HG03103 (cell line): ENCODE data around the gene ISCU.
"Not testable (repeated sequence)": the region's sequence is repeated elsewhere in the genome, so short reads cannot be mapped to it uniquely, and the experiment has no call there.

Experiments used
- ATAC-seq: cut with Tn5 transposase; IDR thresholded peaks from one replicate; pipeline ENCODE4 v1.9.1; 2021; ENCODE audit warnings: low read depth; ENCODE audit not compliant: unreplicated experiment

ISCU gene

DNA sequence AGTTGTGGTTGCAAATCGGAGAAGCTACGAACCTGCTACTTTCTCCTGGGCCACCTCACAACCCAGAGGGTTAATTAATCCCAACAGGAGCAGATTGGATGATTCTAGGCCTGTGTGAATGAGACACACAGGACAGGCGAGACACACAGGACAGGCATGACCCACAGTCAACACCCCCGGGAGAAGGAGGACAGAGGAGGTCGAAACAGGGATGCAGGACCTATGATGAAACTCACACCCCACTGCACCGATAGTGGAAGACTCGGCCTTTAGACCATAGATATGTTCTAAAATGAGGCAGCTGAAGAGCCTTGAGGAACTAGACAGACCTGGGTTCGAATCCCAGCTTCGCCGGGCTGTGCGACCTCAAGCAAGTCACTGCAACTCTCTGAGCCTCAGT, 23.9 kb downstream of the ISCU start:
- no peak for ATAC-seq

DNA sequence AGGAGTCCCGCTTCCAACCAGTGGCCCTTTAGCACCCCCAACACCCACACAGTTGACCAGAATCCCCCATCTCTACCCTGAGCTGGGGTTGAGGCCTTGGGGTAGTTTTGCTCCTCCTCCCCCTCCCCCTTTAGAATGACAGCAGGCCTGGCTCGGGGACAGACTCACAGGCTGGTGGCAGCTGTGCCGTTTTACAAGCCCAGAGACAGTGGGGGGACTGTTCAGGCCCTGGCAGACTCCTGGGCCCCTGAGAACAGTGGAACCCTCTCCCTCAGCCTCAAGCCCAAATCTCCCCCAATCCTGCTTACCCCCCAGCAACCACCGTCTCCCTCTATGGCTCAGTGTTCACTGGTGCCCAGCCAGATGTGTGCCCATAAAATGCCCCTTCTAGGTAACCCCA, 25.4 kb downstream of the ISCU start:
- ATAC-seq = no peak

DNA sequence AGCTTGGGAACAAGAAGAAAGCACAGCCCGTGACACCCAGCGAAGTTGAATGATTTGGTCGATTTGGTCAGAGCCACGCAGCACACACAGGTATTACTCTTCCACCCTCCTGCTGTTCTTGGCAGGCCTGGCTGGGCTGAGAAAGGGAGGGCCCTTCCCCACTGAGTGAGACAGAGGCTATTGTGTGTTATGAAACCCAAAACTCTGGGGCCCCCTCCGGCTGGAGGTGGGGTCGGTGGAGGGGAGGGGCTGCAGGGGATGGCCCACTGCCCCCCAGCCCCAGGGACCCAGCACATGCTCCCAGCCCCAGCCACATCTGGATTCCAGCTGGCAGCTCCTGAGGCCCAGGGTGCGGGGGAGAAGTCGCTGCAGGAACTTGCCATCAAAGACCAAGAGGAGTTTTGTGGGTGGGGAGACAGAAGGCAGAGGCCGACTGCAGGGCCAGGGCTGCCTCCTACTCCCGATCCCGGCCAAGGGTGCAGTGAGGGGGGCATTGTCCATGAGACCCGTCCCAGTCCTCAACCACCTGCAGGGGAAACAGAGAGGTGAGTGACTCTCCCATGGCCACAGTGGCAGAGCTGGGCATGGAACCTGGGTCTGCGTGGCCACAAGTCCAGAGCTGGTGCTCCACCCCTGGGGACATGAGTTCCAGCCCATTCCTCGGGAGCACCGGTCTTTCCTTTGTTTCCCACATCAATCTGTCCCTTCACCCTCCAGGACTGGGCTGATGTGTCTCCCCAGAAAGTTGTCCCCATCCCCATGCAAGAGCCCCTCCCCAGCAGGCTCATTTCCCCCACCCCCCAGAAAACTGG, 26.8 kb downstream of the ISCU start:
- no peak for ATAC-seq

DNA sequence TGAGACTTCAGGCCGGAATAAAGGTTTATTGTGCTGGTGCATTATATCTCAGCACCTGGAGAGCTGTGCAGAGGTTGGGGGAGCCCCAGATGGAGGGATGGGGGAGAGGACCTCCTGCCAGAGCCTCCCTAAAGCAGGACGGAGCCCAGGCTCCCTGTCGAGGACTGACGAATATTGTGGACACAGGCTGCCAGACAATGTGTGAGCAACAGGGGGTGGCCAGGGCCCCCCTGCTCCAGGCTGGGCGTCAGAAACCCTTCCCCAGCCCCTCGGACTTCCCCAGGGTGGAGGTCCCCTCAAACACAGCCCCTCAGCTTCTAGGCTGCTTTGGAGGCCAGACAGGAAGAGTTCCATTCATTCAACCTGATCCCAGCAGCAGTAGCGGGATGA, 27.4 kb downstream of the ISCU start:
- ATAC-seq = no peak

DNA sequence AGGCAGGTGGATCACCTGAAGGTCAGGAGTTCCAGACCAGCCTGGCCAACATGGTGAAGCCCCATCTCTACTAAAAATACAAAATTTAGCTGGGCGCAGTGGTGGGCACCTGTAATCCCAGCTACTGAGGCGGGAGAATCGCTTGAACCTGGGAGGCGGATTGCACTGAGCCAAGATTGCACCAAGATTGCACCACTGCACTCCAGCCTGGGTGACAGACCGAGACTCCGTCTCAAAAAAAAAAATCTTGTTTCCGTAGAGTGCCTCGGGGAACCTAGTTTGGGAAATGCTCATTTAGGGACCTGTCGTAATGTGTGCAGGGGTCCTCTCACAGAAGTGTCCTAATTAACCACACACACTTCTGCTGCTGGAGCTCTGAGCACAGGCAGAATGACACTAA, 28.1 kb downstream of the ISCU start:
- ATAC-seq = not testable (repeated sequence)

DNA sequence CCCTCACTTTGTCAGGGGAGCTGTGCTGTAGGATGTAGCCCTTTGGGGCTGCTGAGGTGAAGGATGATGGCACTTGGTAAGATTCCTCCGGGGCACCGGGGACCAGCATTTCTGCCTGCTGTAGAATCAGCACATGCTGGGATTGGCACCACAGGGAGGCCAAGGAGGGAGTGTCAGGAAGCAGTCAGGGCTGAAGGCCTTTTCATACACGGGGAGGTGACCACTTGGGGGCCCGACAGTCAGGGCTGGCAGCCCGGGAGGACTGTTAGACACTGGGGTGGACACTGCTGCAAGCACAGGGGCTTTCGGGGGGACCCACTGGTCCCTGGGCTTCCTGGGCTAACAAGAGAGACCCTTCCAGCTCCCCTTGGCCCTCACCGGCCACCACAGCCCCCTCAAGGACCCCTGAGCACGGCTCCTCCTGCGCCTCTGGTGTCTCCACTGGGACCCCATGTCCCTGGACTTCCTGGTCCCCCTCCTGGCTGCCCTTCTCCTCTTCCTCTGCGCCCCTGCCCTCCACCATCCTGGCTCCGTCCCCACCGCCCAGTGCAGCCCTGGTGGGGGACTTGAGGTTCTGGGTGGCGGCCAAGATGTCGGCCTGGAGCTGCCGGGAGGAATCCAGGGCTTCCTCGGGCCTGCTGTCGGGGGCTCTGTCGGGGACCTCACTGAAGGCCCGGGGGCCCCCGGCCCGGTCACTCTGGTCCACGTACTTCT, 29.0 kb downstream of the ISCU start:
- ATAC-seq = no peak

DNA sequence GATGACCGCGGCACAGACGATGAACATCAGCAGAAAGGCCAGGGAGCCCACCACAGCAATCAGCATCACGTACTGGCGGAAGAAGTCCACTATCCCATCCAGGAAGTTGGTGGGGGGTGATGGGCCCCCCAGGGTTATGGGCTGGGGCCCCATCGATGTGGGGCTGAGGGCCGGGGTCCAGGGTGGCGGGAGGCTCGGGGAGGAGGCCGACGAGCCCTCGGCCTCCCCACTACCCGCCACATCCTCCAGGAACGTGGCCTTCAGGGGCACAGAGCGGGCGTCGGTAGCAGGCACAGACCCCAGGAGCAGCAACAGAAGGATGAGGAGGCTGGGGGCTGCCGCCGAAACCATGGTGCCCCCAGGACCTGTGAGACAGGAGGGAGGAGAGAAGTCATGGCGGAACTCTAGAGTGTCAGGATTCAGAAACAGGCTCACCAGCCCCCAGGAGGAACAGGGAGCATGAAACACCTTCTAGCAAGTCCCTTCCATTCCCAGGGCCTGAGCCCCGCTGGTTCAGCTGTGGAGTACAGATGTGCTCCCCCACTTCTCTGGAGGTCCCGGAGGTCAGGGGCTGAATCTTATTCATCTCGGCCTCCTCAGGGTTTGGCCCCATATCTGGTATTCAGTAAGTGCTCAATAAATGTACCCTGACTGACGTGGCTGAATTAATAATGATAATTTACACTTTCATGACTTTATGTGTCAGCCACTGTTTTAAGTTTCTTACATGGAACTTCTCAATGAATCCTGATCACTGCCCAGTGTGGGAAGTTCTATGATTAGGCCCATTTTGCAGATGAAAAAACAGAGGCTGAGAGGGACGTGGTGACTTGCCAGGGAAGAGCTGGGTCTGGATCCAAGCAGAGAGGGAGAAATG, 29.9 kb downstream of the ISCU start:
- ATAC-seq = no peak

DNA sequence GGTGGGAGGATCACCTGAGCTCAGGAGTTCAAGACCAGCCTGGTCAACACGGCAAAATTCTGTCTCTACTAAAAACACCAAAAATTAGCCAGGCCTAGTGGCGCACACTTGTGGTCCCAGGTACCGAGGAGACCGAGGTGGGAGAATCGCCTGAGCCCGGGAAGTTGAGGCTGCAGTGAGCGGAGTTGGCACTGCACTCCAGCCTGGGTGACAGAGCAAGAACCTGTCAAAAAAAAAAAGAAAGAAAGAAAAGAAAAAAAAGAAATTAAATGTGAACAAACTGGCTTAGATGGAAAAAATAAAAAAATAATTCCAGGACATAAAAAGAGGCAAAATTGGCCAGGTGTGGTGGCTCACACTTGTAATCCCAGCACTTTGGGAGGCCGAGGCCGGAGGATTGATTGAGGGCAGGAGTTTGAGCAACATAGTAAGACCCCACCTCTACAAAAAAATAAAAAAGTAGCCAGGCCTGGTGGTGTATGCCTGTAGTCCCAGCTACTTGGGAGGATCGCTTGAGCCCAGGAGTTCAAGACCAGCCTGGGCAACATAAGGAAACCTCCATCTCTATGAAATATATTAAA, 32.0 kb downstream of the ISCU start:
- ATAC-seq = no peak

DNA sequence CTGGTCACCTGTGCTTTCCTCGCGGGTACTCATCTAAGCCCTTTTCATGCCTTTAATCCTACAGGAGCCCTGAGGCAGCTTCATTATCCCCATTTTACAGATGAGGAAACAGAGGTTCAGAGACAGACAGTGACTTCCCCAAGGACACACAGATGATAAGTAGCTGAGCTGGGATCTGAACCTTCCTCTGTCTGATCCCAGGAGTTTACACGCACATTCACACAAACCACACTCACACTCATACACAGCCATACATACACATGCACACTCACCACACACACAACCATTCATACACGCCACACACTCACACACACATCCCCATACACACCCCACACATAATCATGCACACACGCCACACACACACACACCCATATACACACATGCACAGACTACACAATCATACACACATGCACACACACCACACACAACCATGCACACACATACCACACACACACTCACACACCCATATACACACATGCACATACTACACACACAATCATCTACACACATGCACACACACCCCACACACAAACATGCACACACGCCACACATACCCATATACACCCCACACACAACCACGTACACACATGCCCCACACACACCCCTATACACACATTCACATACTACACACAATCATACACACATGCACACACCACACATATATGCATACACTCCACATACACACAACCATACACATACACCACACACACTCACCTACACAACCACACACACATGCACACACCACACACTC, 32.7 kb downstream of the ISCU start:
- ATAC-seq = no peak

DNA sequence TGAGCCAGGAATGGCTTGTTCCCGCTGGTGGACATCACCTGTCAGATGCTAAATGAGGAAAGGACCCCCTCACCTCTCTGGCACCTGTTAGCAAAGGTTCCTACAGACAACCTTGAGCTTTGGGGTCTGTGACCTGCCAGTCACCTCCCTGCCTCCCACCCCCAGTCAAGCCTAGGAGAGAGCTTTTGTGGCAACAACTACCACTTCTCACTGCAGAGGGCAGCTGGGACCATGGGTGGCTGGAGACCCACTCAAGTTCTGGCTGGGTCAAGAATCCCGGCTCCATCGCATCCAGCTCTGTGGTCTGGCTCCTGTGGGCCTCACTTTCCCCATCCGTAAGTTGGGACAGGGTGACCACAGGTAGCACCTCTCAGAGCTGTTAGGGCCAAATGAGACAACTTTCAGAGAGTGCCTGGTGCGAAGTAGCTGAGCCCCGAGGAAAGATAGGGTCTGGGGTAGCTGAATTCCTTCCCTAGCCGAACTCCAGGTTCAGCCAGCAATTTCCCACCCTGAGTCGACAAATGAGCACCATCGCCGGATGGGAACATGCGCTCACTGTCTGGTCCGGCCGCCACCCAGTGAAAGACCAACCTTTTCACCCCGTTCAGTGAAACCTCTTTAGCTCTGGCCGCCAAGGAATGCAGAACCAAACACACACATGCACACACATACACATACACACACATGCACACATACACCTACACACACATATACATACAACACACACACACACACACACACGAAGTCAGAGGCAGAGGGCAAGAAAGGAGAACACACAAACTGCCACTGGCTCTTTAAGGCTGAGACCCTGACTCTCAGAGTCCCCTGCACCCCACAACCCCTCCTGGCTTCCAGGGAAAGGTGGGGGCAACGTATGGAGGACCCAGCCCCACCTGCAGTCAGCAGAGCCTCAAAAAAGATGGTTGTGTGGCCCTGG, 33.6 kb downstream of the ISCU start:
- ATAC-seq = no peak

DNA sequence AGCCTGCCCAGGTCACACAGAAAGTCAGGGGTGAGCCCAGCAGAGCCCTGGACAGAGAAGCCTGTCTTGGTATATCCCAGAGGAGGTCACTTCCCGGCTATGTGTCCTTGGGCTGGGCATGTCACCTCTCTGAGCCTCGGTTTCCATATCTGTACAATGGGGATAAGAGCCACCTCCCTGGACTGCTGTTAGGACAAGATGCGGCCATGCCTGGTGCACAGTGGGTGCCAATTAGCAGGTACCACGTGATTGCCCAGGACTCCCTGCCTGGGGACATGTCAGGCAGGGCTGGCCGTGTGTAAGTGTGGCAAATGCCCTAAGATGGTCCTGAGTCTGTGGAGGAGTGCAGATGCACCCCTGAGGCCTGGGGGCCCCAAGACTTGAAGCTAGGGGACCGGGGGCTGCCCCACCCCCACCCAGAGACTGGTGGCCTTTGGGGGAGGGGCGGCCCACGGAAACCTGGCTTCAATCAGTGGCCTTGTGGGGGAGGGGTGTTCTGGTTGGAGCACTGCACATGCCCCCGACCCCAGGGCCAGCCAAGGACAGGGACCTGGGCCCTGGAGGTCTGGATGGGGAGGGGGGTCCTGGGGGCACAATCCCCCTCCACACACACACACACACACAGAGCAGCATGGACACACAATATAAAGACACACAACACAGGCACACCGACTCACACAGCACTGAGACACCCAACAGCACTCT, 34.6 kb downstream of the ISCU start:
- no peak for ATAC-seq

DNA sequence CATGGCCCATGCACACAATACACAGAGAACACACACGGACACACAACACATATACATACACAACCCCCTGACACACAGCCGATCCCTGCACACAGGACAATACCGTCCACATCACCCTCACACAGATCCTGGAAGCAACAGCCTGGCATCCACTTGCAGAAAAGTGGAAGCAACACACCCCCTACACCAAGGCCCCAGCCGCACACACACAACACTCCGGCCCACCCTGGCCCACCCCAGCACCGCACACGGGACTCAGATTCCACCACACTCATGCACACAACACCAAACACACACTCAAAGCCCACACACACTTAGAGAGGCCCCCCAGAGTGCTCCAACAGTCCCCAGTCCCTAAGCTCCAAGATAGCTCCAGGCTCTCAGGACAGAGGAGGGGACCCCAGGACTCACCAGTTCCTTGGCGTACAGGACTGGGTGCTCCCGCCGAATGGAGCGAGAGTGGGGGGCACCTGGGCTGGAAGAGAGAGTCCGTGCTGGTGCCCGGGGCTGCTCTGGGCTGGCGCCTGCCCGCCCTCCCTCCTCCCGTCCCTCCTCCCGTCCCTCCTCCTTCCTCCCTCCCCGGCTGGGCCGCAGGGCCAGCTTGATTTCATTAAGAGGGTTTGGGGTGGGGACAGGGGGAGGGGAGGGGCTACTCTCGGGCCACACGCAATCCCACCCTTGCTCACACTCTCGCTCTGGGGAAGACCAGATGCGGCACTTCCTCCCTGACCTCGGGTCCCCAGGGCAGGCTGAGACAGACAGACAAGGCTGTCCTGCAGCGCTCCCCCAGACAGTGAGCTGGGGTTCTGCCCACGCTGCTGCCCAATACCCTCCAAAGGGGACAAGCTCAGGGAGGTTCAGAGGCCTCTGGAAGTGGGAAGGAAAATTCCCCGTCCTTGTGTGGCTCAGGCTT, 35.4 kb downstream of the ISCU start, which contains the start of gene TMEM119:
Gene TMEM119 (minus strand): TSS at position 526 of the 913 bp plus-strand sequence. CDS start 5,701 bp downstream, outside the sequence.
- no peak for ATAC-seq

DNA sequence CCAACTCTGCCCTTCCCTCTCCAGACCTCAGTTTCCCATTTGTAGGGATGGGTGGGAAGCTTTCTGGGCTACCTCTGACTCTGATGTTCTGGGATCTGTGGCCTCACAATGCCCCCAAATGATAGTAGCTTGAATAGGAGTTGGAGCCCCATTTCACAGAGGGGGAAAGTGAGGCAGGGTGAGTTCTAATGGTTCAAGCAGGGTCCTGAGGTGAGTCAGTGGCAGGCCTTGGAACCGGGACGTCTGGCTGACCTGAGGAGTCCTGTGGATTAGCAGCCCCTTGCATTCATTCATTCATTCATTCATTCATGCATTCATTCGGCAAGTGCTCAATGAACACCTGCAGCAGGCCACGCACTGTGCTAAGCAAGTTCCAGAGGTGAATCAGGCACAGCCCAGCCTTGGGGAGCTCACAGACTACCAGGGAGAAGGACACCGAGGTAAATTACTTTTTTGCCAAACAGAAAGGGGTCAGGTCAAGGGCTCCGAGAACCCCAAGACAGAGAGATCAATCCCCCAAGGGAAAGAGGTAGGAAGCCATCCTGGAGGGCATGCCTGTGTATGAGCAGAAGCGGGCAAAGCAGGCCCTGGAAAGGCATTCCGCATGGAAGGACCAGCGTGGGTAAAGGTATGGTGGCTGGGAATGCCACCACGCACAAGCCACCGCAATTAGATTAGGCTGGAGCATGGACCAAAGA, 36.3 kb downstream of the ISCU start:
- ATAC-seq = no peak

DNA sequence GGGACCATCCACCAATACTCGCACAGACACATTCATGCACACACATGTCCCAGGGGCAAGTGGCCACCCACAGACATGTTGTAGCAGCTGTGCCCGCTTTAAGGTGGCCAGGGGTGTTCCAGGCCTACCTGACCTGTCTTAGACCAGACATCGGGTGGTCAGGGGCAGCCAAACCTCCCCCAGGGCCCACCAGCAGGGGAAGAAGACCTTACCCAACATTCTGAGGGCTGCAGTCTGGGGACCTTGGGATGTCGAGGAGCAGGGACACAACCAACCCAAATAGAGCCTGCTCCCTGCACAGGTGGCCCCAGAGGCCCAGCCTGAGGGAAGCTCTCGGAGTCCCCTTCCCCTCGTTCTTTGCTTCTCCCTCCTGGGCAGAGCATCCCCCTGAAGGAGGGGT, 37.1 kb downstream of the ISCU start:
- no peak for ATAC-seq

DNA sequence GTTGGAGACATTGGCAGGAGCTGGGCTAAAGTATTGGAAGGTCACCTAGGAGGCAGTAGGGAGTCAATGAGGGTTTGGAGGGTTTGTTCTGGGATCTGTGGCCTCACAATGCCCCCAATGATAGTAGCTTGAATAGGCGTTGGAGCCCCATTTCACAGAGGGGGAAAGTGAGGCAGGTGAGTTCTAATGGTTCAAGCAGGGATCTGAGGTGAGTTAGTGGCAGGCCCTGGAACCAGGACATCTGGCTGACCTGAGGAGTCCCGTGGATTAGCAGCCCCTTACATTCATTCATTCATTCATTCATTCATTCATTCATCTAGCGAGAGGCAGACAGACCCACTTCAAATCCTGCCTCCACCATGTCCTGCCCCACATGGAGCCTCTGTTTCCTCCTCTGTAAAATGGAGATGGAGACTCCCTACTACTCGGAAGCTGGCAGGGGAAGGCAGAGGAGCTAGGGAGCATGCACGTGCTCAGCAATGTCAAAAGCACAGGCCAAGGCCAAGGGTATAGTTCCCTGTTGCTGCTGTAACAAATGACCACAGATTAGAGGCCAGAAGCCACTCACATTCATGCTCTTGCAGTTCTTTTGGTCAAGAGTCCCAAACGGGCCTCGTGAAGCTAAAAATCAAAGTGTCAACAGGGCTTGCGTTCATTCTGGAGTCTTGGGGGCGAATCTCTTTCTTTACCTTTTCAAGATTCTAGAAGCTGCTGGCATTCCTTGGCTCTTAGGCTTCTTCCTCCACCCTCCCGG, 37.7 kb downstream of the ISCU start:
- ATAC-seq = no peak

DNA sequence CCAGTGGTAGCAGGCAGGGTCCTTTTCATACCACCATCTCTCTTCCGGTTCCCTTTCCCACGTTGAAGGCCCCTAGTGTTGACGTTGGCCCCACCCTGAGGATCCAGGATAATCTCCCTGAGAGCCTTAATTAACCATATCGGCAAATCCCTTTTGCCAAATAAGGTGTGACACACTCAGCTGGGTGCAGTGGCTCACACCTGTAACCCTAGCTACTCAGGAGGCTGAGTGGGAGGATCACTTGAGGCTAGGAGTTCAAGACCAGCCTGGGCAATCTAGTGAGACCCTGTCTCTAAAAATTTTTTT, 38.3 kb downstream of the ISCU start:
- no peak for ATAC-seq
